Ovary (tissue), 3 donors: Measurements from ENCODE around the gene AMMECR1.

Source experiments
- EP300 ChIP-seq: sonication (generic); formaldehyde crosslinking; IDR thresholded peaks from one replicate; pipeline ENCODE4 v1.6.1; 2017; ENCODE audit warnings: antibody characterized with exemption
- POLR2A ChIP-seq: fragments of 450-650 bp; IDR thresholded peaks from one replicate; pipeline ENCODE4 v1.6.1; 2017; ENCODE audit warnings: antibody characterized with exemption, mild to moderate bottlenecking, moderate library complexity
- TF ChIP-seq, protein P1 (sequence below), 3 donors: fragments of 450-650 bp in 2 of 3; fragments of 200-600 bp in 1 of 3; IDR thresholded peaks; one replicate each; pipeline versions ENCODE4 v1.5.1 to v1.8.0; 2016 to 2022; ENCODE audit warnings: antibody characterized with exemption in 3 of 3, mild to moderate bottlenecking in 1 of 3
- donor health status: DM: no; HTN: no; CAD: no.

- TF ChIP-seq, protein P1, sequence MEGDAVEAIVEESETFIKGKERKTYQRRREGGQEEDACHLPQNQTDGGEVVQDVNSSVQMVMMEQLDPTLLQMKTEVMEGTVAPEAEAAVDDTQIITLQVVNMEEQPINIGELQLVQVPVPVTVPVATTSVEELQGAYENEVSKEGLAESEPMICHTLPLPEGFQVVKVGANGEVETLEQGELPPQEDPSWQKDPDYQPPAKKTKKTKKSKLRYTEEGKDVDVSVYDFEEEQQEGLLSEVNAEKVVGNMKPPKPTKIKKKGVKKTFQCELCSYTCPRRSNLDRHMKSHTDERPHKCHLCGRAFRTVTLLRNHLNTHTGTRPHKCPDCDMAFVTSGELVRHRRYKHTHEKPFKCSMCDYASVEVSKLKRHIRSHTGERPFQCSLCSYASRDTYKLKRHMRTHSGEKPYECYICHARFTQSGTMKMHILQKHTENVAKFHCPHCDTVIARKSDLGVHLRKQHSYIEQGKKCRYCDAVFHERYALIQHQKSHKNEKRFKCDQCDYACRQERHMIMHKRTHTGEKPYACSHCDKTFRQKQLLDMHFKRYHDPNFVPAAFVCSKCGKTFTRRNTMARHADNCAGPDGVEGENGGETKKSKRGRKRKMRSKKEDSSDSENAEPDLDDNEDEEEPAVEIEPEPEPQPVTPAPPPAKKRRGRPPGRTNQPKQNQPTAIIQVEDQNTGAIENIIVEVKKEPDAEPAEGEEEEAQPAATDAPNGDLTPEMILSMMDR (IDR thresholded peaks at IDR 0.05) = no peak
- TF ChIP-seq POLR2A (no peak), EP300 (no peak)
Observed at GRCh38 chrX:110338935-110339334, 21.1 kb upstream of the AMMECR1 start.
